ENCODE results near the gene CCDC92B.
"Not testable (repeated sequence)": the region's sequence is repeated elsewhere in the genome, so short reads cannot be mapped to it uniquely, and the experiment has no call there.

CCDC92B gene

GRCh38 chr17:2688351-2689342 is 60.8 kb downstream of the CCDC92B start:
- no peak for DNase-seq

DNA sequence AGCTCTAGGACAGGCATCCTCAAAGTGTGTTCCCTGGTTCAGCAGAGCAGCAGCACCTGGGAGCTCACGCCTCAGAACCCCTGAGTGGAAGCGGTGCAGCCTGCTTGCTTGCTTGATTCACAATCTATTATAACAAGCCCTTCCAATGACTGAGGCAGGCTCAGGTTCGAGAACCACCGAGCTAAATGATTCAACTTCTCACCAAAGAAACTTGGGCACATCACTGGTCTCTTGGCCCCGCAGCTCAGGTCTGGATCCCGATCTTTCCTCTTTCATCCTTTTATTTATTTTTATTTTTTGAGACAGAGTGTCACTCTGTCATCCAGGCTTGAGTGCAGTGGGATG is 62.4 kb downstream of the CCDC92B start:
- DNase-seq, result no peak

- no peak for DNase-seq
Observed at GRCh38 chr17:2685696-2686095, 63.8 kb downstream of the CCDC92B start.

DNA sequence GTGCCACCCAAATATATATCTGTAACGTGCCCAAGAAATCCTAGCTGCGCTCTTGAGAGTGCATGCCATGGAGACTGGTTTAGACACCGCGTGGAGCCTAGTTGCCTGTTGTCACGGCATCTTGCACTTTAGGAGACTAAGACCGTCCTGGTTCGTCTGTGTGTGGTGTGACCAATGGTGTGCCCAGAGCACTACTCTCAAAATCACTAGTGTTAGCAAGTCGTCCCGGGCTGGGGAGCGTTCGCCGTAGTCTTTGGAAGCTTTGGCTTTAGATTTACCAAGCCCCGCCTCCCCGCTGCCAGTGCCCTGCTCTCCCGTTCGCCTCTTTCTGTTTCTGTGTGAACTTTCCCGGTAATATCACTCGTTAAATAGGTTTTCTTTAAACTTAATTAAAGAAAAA is 64.9 kb downstream of the CCDC92B start:
- DNase-seq, result no peak

- DNase-seq, result no peak
Observed at GRCh38 chr17:2683912-2684311, 65.5 kb downstream of the CCDC92B start.

DNA sequence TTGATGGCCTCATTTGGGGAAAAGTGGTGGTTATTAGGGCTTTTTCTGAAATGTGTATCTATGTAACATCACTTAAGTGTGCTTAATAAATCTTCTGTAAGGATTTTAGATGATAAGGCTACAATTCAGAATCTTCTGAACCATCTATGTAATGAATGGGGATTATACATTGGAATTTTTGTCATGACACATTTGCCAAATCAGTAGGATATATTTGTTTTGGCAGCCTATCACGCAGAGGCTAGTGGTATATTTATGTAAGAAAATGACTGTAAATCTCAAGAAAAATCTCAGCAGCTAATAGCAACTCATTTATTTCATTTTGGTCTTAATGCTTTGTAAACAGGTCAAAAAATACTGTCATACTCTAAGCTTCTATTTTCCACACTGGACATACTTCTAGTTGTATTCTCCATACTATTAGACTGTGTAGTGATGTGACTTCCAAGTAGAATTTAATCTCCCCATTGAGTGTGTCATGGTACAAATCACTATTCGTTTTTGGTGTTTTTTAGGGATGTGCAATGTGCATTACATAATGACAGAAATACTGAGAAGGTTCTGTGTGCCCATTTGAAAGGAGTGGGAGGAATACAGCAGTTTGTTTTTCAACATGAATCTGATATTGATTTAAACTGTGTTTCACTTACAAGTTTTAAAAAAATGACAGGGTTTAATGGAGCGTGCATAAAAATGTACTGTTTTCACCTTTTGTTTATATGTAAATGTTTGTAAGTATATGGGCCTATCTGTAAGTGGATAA is 67.1 kb downstream of the CCDC92B start:
- no peak for DNase-seq

GRCh38 chr17:2681650-2682049 is 67.8 kb downstream of the CCDC92B start:
- no peak for DNase-seq

DNA sequence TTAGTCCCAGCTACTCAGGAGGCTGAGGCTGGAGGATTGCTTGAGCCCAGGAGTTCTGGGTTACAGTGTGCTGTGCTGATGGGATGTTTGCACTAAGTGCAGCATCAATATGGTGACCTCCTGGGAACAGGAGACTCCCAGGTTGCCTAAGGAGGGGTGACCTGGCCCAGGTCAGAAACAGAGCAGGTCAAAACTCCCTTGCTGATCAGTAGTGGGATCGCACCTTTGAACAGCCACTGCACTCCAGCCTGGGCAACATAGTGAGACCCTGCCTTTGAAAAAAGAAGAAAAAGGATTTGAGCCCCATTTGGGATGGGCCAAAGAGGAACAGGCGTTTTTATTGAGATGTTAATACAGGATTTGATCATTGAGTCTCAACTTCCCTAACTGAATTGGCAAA is 68.5 kb downstream of the CCDC92B start:
- DNase-seq, result no peak

GRCh38 chr17:2679247-2679646 is 70.2 kb downstream of the CCDC92B start:
- not testable (repeated sequence) for DNase-seq
